Parathyroid adenoma (tissue), 2 donors: ENCODE data around the gene NCAPH2.
"Not testable (repeated sequence)": the region's sequence is repeated elsewhere in the genome, so short reads cannot be mapped to it uniquely, and the experiment has no call there.

ENCODE experiments used
- H2AFZ ChIP-seq: fragments of 300-600 bp; sonication (generic); one replicate; pipeline ENCODE4 v1.7.0; 2017; ENCODE audit warnings: antibody characterized with exemption, mild to moderate bottlenecking
- H3K27ac ChIP-seq: fragments of 300-600 bp; sonication (generic); one replicate; pipeline ENCODE4 v1.7.0; 2017
- H3K27me3 ChIP-seq: fragments of 300-600 bp; sonication (generic); one replicate; pipeline ENCODE4 v1.7.0; 2017; ENCODE audit warnings: low read length; ENCODE audit not compliant: control insufficient read depth, insufficient read depth
- H3K36me3 ChIP-seq: fragments of 300-600 bp; sonication (generic); one replicate; pipeline ENCODE4 v1.7.0; 2017; ENCODE audit warnings: low read length; ENCODE audit not compliant: control insufficient read depth, insufficient read depth
- H3K4me1 ChIP-seq: fragments of 300-600 bp; sonication (generic); one replicate; pipeline ENCODE4 v1.7.0; 2017; ENCODE audit warnings: control low read depth
- H3K4me2 ChIP-seq: fragments of 300-600 bp; sonication (generic); one replicate; pipeline ENCODE4 v1.7.0; 2017; ENCODE audit warnings: low read length
- H3K4me3 ChIP-seq: fragments of 300-600 bp; sonication (generic); one replicate; pipeline ENCODE4 v1.7.0; 2017; ENCODE audit warnings: low read depth, low read length
- H3K79me2 ChIP-seq: fragments of 300-600 bp; sonication (generic); one replicate; pipeline ENCODE4 v1.7.0; 2017; ENCODE audit warnings: control low read depth
- H3K9ac ChIP-seq: fragments of 300-600 bp; sonication (generic); one replicate; pipeline ENCODE4 v1.7.0; 2017; ENCODE audit warnings: mild to moderate bottlenecking
- H3K9me3 ChIP-seq: fragments of 300-600 bp; sonication (generic); one replicate; pipeline ENCODE4 v1.7.0; 2017; ENCODE audit warnings: low read length; ENCODE audit not compliant: control insufficient read depth
- TF ChIP-seq, protein P1 (sequence below): fragments of 300-600 bp; sonication (generic); IDR thresholded peaks from one replicate; pipeline ENCODE4 v1.7.0; 2017; ENCODE audit warnings: antibody characterized with exemption, mild to moderate bottlenecking
- donor health status: primary hyperparathyroidism.

NCAPH2 gene

DNA sequence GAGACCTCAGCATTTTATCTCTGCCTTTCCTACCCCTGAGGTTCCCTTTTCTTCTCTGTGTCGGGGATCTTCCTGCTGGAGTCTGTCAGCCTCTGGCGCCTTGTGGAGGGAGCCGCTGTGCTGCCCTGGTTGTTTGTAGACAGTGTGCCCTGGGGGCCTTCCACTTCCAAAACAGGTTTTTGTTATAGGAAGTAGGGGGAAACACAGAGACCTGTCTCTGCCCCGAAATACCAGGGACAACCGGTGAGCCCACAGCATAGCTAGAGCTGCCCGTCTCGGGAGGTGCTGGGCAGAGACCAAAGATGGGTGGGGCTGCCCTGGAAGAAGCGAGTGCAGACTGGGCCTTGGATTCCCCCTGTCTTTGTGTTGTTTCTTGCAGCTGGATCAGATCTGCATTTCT, 8.0 kb downstream of the NCAPH2 start:
- Histone ChIP-seq H3K36me3 (no peaks in the 10 kb centered on the region), H3K9ac (no peak overlapping the region), H3K27ac (no peak overlapping the region), H3K79me2 (peaks cover 41% of the 10 kb centered on the region), H3K4me2 (no peak overlapping the region), H3K9me3 (no peaks in the 10 kb centered on the region), H3K4me3 (no peak overlapping the region), H3K4me1 (no peaks in the 10 kb centered on the region), H3K27me3 (no peaks in the 10 kb centered on the region), H2AFZ (no peak overlapping the region)
- TF ChIP-seq, protein P1, sequence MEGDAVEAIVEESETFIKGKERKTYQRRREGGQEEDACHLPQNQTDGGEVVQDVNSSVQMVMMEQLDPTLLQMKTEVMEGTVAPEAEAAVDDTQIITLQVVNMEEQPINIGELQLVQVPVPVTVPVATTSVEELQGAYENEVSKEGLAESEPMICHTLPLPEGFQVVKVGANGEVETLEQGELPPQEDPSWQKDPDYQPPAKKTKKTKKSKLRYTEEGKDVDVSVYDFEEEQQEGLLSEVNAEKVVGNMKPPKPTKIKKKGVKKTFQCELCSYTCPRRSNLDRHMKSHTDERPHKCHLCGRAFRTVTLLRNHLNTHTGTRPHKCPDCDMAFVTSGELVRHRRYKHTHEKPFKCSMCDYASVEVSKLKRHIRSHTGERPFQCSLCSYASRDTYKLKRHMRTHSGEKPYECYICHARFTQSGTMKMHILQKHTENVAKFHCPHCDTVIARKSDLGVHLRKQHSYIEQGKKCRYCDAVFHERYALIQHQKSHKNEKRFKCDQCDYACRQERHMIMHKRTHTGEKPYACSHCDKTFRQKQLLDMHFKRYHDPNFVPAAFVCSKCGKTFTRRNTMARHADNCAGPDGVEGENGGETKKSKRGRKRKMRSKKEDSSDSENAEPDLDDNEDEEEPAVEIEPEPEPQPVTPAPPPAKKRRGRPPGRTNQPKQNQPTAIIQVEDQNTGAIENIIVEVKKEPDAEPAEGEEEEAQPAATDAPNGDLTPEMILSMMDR, result no peak

GRCh38 chr22:50516891-50517290, 8.9 kb downstream of the NCAPH2 start:
- Histone ChIP-seq H3K79me2 (peaks cover 40% of the 10 kb centered on the region), H3K9me3 (no peaks in the 10 kb centered on the region), H3K4me3 (no peak overlapping the region), H3K9ac (no peak overlapping the region), H3K4me1 (no peaks in the 10 kb centered on the region), H3K27ac (no peak overlapping the region), H3K4me2 (no peak overlapping the region), H3K27me3 (no peaks in the 10 kb centered on the region), H2AFZ (no peak overlapping the region), H3K36me3 (no peaks in the 10 kb centered on the region)
- TF ChIP-seq, protein P1, result no peak

GRCh38 chr22:50517495-50518260, 9.7 kb downstream of the NCAPH2 start:
- Histone ChIP-seq H2AFZ (no peak overlapping the region), H3K36me3 (no peaks in the 10 kb centered on the region), H3K27ac (no peak overlapping the region), H3K4me1 (no peaks in the 10 kb centered on the region), H3K4me2 (no peak overlapping the region), H3K4me3 (no peak overlapping the region), H3K27me3 (no peaks in the 10 kb centered on the region), H3K79me2 (peaks cover 34% of the 10 kb centered on the region), H3K9me3 (no peaks in the 10 kb centered on the region), H3K9ac (no peak overlapping the region)
- TF ChIP-seq, protein P1, result no peak

GRCh38 chr22:50518606-50519005, 10.6 kb downstream of the NCAPH2 start:
- Histone ChIP-seq H3K79me2 (peaks cover 25% of the 10 kb centered on the region), H2AFZ (no peak overlapping the region), H3K9ac (no peak overlapping the region), H3K4me1 (no peaks in the 10 kb centered on the region), H3K27ac (no peak overlapping the region), H3K4me3 (no peak overlapping the region), H3K4me2 (no peak overlapping the region), H3K36me3 (no peaks in the 10 kb centered on the region), H3K27me3 (no peaks in the 10 kb centered on the region), H3K9me3 (no peaks in the 10 kb centered on the region)
- TF ChIP-seq, protein P1, result no peak

GRCh38 chr22:50519151-50519550, 11.1 kb downstream of the NCAPH2 start:
- Histone ChIP-seq H3K27ac (no peak overlapping the region), H3K36me3 (no peaks in the 10 kb centered on the region), H3K79me2 (peaks cover 20% of the 10 kb centered on the region), H3K4me1 (no peaks in the 10 kb centered on the region), H2AFZ (no peak overlapping the region), H3K9me3 (no peaks in the 10 kb centered on the region), H3K4me2 (no peak overlapping the region), H3K4me3 (no peak overlapping the region), H3K27me3 (no peaks in the 10 kb centered on the region), H3K9ac (no peak overlapping the region)
- TF ChIP-seq, protein P1, result no peak

GRCh38 chr22:50520184-50520583, 12.2 kb downstream of the NCAPH2 start:
- H3K4me2 ChIP-seq, H3K27ac ChIP-seq, H3K36me3 ChIP-seq, H3K9me3 ChIP-seq, H3K4me3 ChIP-seq, H3K4me1 ChIP-seq, H3K9ac ChIP-seq, H3K27me3 ChIP-seq, H2AFZ ChIP-seq: not testable (repeated sequence)
- H3K79me2 ChIP-seq, result peaks cover 20% of the 10 kb centered on the region
